ENCODE measurements around the gene FPR2. TPM values are rescaled to one million over a fixed set of nuclear protein-coding genes. Genes with fewer than 3 reads are reported as not detected.

The FPR2 gene
- total RNA-seq, 4 donors from 2014 or later = 0.13 to 0.34 TPM; not detected in 2

DNA sequence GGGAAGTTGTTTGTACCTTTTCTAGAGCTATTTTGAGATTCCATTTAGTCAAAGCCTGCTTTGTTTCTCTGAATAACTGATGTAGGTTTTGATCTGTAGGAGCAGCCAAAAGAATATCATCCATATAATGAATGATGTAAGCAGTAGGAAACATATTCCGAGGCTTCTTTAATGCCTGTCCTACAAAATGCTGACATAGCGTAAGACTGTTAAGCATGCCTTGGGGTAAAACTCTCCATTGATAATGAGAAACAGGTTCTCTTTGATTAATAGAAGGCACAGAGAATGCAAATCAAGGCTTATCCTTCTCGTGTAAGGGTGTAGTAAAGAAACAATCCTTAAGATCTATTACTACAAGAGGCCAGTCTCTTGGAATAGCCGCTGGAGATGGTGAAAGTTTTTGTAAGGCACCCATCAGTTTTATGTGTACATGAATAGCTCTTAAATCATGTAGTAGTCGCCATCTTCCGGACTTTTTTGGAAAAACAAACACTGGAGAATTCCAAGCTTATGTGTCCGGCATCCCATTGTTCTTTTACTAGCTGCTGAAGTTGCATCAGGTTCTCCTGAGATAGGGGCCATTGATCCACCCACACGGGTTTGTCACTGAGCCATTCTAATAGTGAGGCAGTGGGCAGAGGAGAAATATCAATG lies 47.5 kb downstream of the FPR2 start:
- WGBS, 2 donors = 44 to 61% methylated on average over 8 of the region's 8 CpGs
- intact Hi-C loops (cut with DNase I; ENCODE audit: low total_unique reads) = no loop called here
- TF ChIP-seq POLR2A (IDR thresholded peaks at IDR 0.05) = no peak
- TF ChIP-seq, protein P1, sequence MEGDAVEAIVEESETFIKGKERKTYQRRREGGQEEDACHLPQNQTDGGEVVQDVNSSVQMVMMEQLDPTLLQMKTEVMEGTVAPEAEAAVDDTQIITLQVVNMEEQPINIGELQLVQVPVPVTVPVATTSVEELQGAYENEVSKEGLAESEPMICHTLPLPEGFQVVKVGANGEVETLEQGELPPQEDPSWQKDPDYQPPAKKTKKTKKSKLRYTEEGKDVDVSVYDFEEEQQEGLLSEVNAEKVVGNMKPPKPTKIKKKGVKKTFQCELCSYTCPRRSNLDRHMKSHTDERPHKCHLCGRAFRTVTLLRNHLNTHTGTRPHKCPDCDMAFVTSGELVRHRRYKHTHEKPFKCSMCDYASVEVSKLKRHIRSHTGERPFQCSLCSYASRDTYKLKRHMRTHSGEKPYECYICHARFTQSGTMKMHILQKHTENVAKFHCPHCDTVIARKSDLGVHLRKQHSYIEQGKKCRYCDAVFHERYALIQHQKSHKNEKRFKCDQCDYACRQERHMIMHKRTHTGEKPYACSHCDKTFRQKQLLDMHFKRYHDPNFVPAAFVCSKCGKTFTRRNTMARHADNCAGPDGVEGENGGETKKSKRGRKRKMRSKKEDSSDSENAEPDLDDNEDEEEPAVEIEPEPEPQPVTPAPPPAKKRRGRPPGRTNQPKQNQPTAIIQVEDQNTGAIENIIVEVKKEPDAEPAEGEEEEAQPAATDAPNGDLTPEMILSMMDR (IDR thresholded peaks at IDR 0.05) = no peak
- no peak for DNase-seq (ENCODE audit: low spot score in 2 of 2)
- no peak overlapping the region for H3K4me3 ChIP-seq (ENCODE audit: low read depth, poor library complexity, severe bottlenecking)

DNA sequence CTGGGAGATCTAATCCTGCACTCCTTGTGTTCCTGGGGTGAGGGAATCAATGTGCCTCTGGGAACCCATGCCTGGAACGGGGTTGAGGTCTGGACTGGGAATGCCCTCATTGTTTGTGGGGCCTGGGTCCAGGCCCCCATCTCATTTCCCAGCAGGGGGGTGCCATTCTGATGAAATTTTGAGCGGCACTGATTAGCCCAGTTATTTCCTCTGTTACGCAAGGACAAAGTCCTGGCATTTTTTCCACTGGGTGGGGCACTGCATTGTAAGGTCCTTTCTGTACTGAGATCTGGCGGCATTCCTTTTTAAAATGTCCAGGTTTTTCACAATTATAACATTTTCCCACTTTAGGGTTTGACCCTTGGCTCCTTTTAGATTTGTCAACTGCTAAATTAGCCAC lies 48.8 kb downstream of the FPR2 start:
- peak; percentile 55 to 90 for DNase-seq (ENCODE audit: low spot score in 2 of 2)
- TF ChIP-seq POLR2A (IDR thresholded peaks at IDR 0.05) = no peak
- TF ChIP-seq, protein P1 (IDR thresholded peaks at IDR 0.05) = no peak
- intact Hi-C loops (cut with DNase I; ENCODE audit: low total_unique reads) = no loop called here
- no peak overlapping the region for H3K4me3 ChIP-seq (ENCODE audit: low read depth, poor library complexity, severe bottlenecking)
- 39 to 44% methylated on average over 4 of the region's 4 CpGs for whole genome bisulfite sequencing, 2 donors

DNA sequence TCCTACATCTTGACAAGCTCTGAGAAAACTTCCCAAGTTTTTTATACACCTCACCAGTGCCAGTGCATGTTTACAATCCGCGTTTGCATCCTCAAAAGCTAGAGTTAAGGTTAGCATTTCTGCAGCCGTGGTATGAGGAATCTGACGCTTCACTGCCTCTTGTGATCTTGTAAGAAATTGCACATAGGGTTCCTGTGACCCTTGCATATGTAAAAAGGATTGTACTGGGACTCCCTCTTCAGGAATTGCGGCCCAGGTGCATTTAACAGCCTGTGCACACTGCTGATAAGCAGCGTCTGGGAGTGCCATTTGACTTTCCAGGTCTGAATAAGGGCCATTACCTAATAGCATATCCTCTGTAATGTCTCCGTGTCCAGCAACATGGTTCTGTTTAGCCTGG lies 49.2 kb downstream of the FPR2 start:
- DNase-seq (ENCODE audit: low spot score in 2 of 2) = no peak
- 41 to 72% methylated on average over 7 of the region's 7 CpGs for WGBS, 2 donors

DNA sequence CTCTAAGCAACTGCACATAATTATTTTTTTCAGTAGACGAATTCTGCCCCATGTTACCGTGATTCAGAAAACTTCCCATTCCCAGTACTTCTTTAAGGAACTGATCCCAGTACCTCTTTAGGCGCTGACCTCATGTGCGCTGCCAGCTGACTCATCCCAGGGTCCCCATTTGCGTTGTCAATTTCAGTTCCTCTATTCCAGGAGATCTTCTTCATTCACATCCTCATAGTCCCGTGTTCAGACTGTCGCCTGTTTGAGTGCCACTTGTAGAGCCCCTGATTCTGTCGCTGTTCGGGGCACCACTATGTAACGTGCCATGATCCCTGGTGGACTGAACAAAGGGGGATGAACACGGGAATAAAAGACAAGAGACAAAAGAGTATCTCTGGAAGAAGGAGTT lies 50.4 kb downstream of the FPR2 start:
- no peak for DNase-seq (ENCODE audit: low spot score in 2 of 2)
- 82 to 85% methylated on average over 11 of the region's 11 CpGs for whole genome bisulfite sequencing, 2 donors
- H3K4me3 ChIP-seq (ENCODE audit: low read depth, poor library complexity, severe bottlenecking) = no peak overlapping the region
- intact Hi-C loops (cut with DNase I; ENCODE audit: low total_unique reads) = no loop called here
- TF ChIP-seq, protein P1 (IDR thresholded peaks at IDR 0.05) = no peak
- no peak for TF ChIP-seq POLR2A (IDR thresholded peaks at IDR 0.05)

More for the DNA sequence above, 49.2 kb downstream of the FPR2 start:
- intact Hi-C loops (cut with DNase I; ENCODE audit: low total_unique reads) = no loop called here
- TF ChIP-seq, protein P1 (IDR thresholded peaks at IDR 0.05) = no peak
- no peak for TF ChIP-seq POLR2A (IDR thresholded peaks at IDR 0.05)
- H3K4me3 ChIP-seq (ENCODE audit: low read depth, poor library complexity, severe bottlenecking) = no peak overlapping the region

DNA sequence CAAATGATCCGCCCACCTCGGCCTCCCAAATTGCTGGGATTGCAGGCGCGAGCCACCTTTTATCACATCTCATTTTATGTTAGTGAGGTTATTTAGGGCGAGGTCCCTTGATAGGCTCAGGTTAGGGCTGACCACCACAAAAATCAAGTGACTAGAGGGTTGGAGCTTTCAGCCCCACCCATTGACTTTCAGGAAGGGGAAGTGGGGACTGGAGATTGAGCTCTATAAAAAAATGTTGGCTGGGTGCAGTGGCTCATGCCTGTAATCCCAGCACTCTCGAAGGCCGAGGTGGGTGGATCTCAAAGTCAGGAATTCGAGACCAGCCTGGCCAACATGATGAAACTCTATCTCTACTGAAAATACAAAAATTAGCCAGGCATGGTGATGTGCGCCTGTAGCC lies 54.1 kb downstream of the FPR2 start:
- TF ChIP-seq, protein P1 (IDR thresholded peaks at IDR 0.05) = no peak
- no peak for TF ChIP-seq POLR2A (IDR thresholded peaks at IDR 0.05)
- WGBS, 2 donors = 87 to 90% methylated on average over 9 of the region's 9 CpGs
- no peak for DNase-seq (ENCODE audit: low spot score in 2 of 2)
- intact Hi-C loops (cut with DNase I; ENCODE audit: low total_unique reads) = no loop called here
- no peak overlapping the region for H3K4me3 ChIP-seq (ENCODE audit: low read depth, poor library complexity, severe bottlenecking)

DNA sequence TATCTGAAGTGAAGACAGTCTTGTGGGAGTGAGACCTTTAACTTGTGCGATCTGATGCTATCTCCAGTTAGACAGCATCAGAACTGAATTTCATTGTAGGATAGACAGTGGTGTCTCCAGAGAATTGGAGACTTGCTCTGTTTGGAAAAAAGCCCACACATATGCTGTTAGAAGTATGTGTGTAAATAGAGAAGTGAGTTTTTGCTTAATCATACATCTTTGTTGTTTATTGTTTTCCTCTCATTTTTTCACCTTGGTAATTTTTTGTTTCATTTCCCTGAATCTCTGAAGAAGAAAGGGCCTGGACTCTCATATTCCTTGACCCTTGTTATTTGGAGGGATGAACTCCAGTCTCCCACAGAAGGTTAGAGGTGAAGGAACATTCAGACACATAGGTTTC lies 55.7 kb downstream of the FPR2 start:
- H3K4me3 ChIP-seq (ENCODE audit: low read depth, poor library complexity, severe bottlenecking) = no peak overlapping the region
- TF ChIP-seq POLR2A (IDR thresholded peaks at IDR 0.05) = no peak
- TF ChIP-seq, protein P1 (IDR thresholded peaks at IDR 0.05) = no peak
- no peak for DNase-seq (ENCODE audit: low spot score in 2 of 2)
- intact Hi-C loops (cut with DNase I; ENCODE audit: low total_unique reads) = no loop called here
- 74 to 87% methylated on average over 1 of the region's 1 CpG for WGBS, 2 donors
